ENCODE measurements around the gene SLC35E3.

DNA sequence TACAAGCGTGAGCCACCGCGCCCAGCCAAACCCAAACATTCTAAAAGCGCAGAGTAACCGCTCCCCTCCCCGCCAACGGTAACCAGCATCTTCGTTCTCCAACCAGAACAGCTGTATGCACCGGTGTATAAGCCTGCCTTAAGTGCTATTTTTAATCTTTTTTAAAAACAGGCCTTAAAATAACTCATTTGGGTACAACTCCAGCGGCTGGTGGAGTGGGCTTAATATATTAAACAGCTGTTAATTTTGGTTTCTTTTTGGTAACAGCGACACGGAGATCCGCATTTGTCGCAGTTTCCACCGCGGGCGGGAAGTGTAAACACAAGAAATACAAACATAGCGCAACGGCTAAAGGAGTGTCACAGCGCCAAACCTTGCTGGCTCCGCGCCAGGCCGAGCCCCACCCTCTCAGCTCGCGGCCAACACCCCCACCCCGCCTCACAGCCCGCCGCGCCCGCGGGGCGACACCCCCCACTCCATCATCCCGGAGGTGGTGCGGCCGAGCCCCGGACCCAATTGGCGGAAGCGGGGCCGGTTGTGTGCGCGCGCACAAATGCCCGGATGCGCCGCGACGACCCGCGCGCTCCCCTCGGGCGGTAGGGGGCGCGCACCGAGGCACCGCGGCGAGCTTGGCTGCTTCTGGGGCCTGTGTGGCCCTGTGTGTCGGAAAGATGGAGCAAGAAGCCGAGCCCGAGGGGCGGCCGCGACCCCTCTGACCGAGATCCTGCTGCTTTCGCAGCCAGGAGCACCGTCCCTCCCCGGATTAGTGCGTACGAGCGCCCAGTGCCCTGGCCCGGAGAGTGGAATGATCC, 61.8 kb downstream of the SLC35E3 start, which contains the start of gene MDM2:
- peak; percentile 79 to 97 (median 84) for TF ChIP-seq CTCF (IDR thresholded peaks at IDR 0.05)
- TF ChIP-seq POLR2A (IDR thresholded peaks at IDR 0.05), result peak; percentile 94
- TF ChIP-seq POLR2AphosphoS5 (IDR thresholded peaks at IDR 0.05), result peak; percentile 80 to 96 (median 96)
- peak; percentile 52 for TF ChIP-seq EP300 (IDR thresholded peaks at IDR 0.05; ENCODE audit: low read depth)

All from transverse colon (tissue), 4 donors.